ENCODE measurements around the gene TRMT10B.
"Not testable (repeated sequence)": the region's sequence is repeated elsewhere in the genome, so short reads cannot be mapped to it uniquely, and the experiment has no call there.

The TRMT10B gene

GRCh38 chr9:37801959-37802711 lies 48.5 kb downstream of the TRMT10B start:
- no peak for DNase-seq

GRCh38 chr9:37806271-37806670 lies 52.7 kb downstream of the TRMT10B start:
- no peak for DNase-seq

- DNase-seq: not testable (repeated sequence)
Measured at GRCh38 chr9:37809676-37810075, 56.1 kb downstream of the TRMT10B start.

GRCh38 chr9:37811906-37812476 lies 58.4 kb downstream of the TRMT10B start:
- DNase-seq: no peak

- DNase-seq: peak; percentile 29 to 35
Measured at GRCh38 chr9:37812773-37813379, 59.3 kb downstream of the TRMT10B start.

- DNase-seq: no peak
Measured at GRCh38 chr9:37818849-37819248, 65.2 kb downstream of the TRMT10B start.

GRCh38 chr9:37820142-37820541 lies 66.5 kb downstream of the TRMT10B start:
- DNase-seq: no peak

- DNase-seq: not testable (repeated sequence)
Measured at GRCh38 chr9:37825174-37825573, 71.6 kb downstream of the TRMT10B start.

GRCh38 chr9:37827483-37828165 lies 74.0 kb downstream of the TRMT10B start:
- DNase-seq: no peak

All from AML-193 (cell line).